NCI-H2196 treated with DMSO at 0.1 percent for 48 hours (cell line): ENCODE results near the gene DPP7.
"Not testable (repeated sequence)": the region's sequence is repeated elsewhere in the genome, so short reads cannot be mapped to it uniquely, and the experiment has no call there.

Experiments
- DNase-seq: peaks from one replicate; lab custom pipeline; 2025; ENCODE audit not compliant: unreplicated experiment; lab: John Stamatoyannopoulos, UW

DPP7 gene

GRCh38 chr9:137130176-137130755 lies 15.7 kb upstream of the DPP7 start:
- DNase-seq: no peak

DNA sequence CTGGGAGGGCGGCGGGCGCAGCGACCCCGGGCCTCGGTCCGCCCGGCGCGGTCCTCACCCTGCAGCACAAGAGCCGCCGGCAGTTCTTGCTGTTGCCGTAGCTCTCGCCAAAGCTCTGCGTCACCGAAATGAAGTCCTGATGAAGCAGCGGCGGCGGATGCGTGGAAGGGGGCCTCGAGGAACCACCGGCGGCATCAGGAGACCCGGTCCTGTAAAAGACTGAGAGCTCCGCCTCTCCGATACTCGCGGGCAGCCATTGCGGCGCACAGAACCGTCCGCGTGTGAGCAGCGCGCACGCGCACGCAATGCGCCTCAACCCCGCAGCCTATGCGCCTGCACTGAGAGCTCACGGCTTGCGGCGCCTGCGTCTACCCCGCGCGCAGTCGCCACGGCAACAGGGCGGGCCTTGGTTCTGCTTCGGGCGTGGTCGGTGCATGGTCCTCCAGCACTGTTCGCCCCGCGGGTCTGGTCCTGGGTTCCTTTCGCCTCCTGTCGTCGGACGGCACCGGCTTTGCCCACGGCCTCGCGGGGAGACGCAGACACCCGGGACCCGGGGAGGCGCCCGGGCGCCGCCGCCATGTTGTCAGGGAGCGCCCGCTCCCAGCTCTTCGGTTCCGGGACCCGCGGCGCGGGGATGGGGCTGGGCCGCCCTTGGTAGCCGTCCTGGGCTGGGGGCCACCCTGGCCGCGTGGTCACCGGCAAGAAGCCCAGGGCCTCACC lies 15.1 kb upstream of the DPP7 start:
- DNase-seq: peak; percentile 82

GRCh38 chr9:137128862-137129455 lies 14.4 kb upstream of the DPP7 start:
- DNase-seq: no peak

DNA sequence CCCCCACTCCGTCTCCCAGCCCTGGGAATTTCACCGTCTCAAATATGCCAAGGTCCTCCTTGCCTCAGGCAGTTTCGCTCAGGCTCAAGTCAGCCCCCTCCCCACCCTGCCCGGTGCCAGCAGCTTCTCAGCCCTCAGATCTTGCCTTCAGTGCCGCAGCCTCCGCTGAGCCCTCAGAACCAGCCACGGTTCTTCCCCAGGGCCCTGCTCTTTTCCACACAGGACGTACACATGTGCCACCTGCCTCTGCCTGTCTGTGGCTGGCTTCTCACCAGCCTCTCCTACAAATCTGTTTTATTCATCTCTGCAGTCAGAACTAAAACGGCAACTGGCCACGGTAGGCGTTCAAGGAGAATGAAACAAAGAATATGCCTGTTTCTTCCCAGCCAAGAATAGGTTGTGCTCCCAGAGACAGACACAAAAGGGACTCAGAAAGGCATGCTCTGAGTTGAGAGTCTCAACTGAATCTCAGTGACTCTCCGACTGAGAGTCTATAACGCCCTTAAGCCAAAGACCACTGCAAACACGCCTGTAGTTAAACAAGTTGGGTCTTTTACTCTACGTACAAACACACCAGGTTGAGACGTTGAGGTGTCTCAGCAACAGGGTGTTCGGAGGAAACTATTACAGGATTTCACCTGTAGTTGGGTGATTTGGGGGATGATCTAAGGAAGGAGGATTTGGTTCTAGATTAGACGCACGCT lies 13.8 kb upstream of the DPP7 start:
- DNase-seq: no peak

DNA sequence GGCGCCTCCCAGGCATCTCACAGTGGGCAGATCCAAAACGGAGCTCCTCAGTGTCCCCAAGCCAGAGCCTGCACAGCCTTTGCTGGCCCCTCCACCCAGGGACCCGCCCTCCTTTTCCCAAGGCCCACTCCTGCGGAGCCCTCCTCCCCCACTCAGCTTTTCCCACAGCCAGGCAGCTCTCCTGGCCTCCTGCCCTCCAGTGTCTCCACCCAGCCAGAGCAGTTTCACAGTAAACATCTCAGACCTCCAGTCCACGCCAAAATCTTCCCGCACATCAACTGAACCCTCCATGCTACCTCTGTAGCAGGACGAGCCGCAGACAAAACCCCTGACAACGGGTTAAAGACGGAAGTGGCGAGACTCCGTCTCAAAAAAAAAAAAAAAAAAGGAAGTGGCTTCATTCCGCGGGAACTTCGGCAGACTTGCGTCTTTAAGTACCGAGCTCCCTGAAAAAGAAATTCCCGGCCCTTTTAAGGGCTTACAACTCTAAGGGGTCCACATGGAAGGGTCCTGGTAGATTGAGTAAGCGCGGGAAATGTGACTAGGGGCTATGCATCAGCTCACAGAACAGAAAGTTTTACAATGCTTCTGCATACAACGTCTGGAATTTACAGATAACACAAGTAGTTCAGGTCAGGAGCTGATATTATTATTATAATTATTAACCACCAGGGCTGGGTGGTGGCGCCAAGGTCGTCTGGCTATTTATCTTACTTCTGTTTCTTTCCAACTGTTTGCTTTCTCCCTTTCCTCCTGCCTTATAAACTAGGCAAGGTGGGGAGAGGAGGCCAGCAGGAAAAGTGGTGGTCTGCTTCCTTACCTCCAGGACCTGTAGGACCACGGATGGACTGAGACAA lies 13.0 kb upstream of the DPP7 start:
- no peak for DNase-seq

GRCh38 chr9:137126786-137127185 lies 12.3 kb upstream of the DPP7 start:
- no peak for DNase-seq

DNA sequence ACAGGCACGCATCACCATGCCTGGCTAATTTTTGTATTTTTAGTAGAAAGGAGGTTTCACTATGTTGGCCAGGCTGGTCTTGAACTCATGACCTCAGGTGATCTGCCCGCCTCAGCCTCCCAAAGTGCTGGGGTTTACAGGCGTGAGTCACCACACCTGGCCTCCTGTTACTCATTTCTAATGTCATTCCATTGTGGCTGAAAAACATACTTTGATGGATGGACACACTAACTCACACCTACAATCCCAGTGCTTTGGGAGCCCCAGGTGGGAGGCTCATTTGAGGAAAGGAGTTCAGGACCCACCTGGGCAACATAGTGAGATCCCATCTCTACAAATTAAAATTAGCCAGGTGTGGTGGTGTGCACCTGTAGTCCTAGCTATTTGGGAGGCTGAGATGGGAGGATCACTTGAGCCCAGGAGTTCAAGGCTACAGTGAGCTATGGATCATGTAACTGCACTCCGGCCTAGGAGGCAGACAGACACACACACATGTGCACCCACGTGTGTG lies 9.5 kb upstream of the DPP7 start:
- not testable (repeated sequence) for DNase-seq

DNA sequence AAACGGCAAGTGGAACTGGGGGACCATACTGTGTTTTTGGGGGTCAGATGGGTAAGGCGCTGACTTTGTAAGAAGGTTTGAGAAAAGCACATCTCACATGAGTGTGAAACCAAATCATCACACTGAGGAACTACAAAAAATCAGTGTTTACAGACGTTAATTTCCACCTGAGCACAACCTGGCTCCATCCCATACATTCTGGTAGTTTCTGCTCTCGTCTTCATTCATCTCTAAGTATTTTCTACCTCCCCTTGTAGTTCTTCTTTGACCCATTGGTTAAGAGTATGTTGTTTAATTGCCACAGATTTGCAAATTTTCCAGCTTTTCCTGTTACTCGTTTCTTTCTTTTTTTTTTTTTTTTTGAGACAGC lies 8.9 kb upstream of the DPP7 start:
- DNase-seq: no peak

DNA sequence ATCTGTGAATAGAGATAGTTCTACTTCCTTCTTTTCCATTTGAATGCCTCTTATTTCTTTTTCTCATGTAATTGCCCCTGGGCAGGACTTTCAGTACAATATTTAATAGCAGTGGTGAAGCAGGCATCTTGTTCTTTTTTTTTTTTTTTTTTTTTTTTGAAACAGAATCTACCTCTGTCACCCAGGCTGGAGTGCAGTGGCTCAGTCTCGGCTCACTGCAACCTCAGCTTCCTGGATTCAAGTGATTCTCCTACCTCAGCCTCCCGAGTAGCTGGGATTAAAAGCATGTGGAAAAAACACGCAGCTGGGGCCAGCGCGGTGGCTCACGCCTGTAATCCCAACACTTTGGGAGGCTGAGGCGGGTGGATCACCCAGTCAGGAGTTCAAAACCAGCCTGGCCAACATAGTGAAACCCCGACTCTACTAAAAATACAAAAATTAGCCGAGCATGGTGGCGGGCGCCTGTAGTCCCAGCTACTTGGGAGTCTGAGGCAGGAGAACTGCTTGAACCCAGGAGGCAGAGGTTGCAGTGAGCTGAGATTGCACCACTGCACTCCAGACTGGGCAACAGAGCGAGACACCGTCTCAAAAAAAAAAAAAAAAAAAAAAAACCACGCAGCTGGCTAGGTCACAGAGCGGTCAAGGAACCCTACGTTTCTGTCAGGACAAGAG lies 8.4 kb upstream of the DPP7 start:
- DNase-seq: not testable (repeated sequence)

DNA sequence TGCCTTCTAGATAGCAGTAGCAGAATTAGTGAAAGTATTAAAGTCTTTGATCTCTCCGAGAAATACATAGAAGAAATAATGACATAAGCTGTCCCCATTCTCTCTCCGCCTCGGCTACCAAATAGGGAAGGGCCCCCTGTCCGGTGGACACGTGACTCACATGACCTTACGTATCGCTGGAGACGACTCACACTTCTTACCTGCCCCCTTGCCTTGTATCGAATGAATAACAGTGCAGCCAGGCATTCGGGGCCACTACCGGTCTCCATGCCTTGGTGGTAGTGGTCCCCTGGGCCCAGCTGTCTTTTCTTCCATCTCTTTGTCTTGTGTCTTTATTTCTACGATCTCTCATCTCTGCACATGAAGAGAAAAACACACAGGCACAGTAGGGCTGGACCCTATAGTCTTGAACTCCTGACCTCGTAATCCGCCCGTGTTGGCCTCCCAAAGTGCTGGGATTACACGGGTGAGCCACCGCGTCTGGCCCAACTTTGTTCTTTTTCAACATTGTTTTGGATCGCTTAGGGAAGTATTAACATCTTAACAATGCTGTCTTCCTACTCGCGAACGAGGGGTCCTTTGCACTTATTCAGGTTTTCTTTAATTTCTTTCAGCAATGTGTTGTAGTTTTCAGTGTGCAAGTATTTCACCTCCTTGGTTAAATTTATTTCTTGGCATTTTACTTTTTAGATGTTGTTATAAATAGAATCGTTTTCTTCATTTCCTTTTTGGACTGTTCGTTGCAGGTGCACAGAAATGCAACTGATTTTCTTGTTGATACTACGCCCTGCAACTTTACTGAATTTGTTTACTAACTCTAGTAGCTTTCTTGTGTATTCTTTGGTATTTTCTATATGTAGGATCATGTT lies 7.6 kb upstream of the DPP7 start:
- not testable (repeated sequence) for DNase-seq

- not testable (repeated sequence) for DNase-seq
These were observed 3.6 kb upstream of the DPP7 start for GRCh38 chr9:137118092-137118603.

DNA sequence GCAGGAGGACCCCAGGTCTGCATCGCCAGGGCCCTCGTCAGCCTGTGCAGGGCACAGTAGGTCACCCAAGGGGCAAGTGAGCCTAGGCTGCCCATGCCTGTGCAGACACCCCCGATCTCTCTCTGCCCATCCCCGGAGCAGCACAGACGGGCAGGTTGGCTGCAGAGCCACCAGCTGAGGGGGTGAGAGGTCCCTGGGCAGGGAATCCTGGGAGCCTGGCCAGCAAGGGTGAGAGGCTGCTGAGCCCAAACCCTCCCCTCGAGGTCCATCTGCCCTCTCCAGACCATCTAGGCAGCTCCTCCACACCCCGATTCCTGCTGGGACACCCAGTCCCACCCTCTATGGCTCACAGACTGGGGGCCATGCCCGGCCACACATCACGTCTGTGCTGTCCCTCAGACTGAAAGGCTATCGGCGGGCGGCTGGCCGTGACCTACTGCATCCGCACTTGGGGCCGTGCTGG lies 2.8 kb upstream of the DPP7 start:
- no peak for DNase-seq

- DNase-seq: no peak
These were observed 2.2 kb upstream of the DPP7 start for GRCh38 chr9:137116728-137117127.

DNA sequence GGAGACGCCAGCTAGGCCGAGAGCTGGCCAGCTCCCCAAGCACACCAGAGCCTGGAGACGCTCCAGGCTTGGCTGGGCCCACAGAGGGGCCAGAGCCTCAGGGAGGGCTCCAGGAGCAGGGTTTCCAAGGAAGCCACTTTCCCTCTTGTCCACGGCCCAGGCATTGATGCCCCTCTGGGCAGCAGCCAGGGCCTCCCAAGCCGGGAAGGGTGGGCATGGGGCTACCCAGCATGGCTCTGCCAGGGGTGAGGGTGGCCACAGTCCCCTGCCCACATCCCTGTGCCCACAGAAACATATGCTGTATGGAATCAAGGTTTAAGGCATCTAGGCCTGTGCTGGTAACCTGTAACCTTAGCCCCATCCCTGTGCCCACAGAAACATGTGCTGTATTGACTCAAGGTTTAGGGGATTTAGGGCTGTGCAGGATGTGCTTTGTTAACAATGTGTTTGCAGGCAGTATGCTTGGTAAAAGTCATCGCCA lies 1.5 kb upstream of the DPP7 start:
- DNase-seq: no peak

DNA sequence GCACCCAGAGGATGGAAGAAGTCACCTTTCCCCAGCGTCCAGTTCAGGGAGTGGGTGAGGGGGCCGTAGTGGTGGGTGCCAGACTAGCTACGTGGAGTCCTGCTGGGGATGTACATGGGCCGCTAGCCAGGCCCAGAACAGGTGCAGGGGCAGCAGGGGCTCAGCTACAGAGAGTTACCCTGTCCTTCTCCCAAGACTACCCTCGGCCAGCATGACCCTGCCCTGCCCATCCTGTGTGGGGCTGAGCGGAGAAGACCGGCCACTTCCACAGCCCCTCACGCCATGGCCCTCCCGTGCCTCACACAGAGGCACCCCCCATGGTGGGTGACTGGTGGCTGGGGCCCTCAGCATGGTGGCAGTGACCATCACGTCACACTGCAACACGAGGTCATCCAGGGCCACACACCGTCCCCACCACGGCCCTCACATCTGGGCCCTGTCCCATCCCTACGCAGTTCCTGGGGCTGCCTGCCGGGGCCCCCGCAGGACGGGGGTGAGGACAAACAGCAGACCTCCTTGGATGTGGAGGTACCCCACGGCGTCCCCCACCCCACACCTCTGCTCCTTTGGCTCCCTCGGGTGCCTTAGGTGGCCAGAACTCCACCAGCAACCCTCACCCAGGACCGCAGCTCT lies 977 bp upstream of the DPP7 start:
- no peak for DNase-seq

GRCh38 chr9:137114220-137114612 lies 317 bp downstream of the DPP7 start:
- no peak for DNase-seq

DNA sequence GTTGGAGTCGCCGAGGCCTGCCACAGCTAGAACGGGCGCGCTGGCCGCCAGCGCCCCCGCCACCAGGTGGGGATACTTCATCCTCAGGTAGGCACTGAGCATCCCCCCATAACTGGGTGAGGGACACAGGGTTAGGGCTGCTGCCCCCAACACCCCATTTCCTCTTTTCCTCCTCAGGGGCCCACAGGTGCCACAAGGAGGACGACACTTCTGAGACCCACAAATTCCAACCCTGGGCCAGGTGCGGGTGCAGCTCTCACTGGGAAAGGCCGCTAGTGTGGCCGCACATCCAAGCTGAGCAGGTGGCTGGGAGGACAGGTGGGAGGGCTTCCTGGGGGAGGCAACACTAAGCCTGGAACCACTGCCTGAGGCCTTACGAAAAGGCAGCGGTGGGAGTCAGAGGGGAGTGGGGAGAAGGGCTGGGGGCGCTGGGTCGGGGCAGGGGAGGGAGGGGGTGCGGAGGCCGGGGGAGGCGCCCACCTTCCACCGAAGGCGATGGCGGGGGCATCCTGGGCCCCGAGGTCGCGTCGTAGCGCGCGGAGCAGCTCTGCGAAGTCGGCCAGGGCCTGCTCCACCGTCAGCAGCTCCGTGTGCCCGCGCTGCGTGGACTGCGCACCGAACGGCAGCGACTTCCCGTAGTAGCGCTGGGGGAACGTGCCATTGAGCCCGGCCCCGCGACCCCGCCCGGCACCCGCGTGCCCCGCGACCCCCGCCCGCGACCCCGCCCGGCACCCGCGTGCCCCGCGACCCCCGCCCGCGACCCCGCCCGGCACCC lies 961 bp downstream of the DPP7 start:
- no peak for DNase-seq
